ENCODE results near the gene MAP3K1.
A peak's percentile ranks its signal among the peaks of the same experiment; 100 is the strongest.

The MAP3K1 gene

GRCh38 chr5:56766926-56767325, 48.4 kb upstream of the MAP3K1 start:
- Histone ChIP-seq H3K27ac (ENCODE audit: extremely low read depth, low read depth, low read length) (no peak overlapping the region), H3K4me3 (ENCODE audit: low read depth, low read length) (no peak overlapping the region), H3K36me3 (ENCODE audit: control insufficient read depth in 2 of 2, insufficient read depth in 1 of 2, low read length in 2 of 2) (no peaks in the 10 kb centered on the region), H3K9me3 (ENCODE audit: control insufficient read depth, insufficient read depth, low read depth, low read length) (no peaks in the 10 kb centered on the region), H3K4me1 (ENCODE audit: control insufficient read depth, insufficient read depth, low read length) (no peaks in the 10 kb centered on the region)
- POLR2A ChIA-PET: no interaction called here
- CTCF ChIA-PET: interaction anchor here (0.5 to 0.7 kb wide), 3 partner anchors 13 to 937 kb away, joined by 3 to 5 read pairs (median 4); no protein-coding TSS in a partner anchor
- TF ChIP-seq ZFP3 (tag by site-specific recombination; IDR thresholded peaks at IDR 0.05; ENCODE audit: low read depth) (no peak), ZSCAN16 (tag by site-specific recombination; IDR thresholded peaks at IDR 0.05) (no peak), ZNF2 (tag by site-specific recombination; IDR thresholded peaks at IDR 0.05) (no peak), ZFHX2 (tag by site-specific recombination; conservative IDR thresholded peaks at IDR 0.05) (0 out of 2 replicates have a peak, but pooled peaks have one; percentile 25), ZBTB6 (tag by site-specific recombination; IDR thresholded peaks at IDR 0.05) (no peak), EGR2 (tag by site-specific recombination; IDR thresholded peaks at IDR 0.05; ENCODE audit: low read depth) (0 out of 2 replicates have a peak, but pooled peaks have one; percentile 19), ZNF692 (tag by site-specific recombination; IDR thresholded peaks at IDR 0.05) (no peak), GLI2 (tag by site-specific recombination; IDR thresholded peaks at IDR 0.05; ENCODE audit: borderline replicate concordance, low read depth) (no peak), ZNF16 (tag by site-specific recombination; IDR thresholded peaks at IDR 0.05; ENCODE audit: low read depth) (no peak), KLF10 (tag by site-specific recombination; IDR thresholded peaks at IDR 0.05) (no peak)

- ChIA-PET CTCF (no interaction called here), POLR2A (no interaction called here)
- no peak overlapping the region for H3K27ac ChIP-seq (ENCODE audit: extremely low read depth, low read depth, low read length)
- no peaks in the 10 kb centered on the region for H3K36me3 ChIP-seq (ENCODE audit: control insufficient read depth in 2 of 2, insufficient read depth in 1 of 2, low read length in 2 of 2)
- H3K9me3 ChIP-seq (ENCODE audit: control insufficient read depth, insufficient read depth, low read depth, low read length): no peaks in the 10 kb centered on the region
- no peak overlapping the region for H3K4me3 ChIP-seq (ENCODE audit: low read depth, low read length)
- no peaks in the 10 kb centered on the region for H3K4me1 ChIP-seq (ENCODE audit: control insufficient read depth, insufficient read depth, low read length)
- TF ChIP-seq BCL6B (tag by site-specific recombination; IDR thresholded peaks at IDR 0.05) (no peak), ZNF677 (tag by site-specific recombination; IDR thresholded peaks at IDR 0.05) (no peak), BCL11B (tag by site-specific recombination; IDR thresholded peaks at IDR 0.05; ENCODE audit: low read depth) (no peak), ZNF704 (tag by site-specific recombination; IDR thresholded peaks at IDR 0.05) (no peak), GLI4 (tag by site-specific recombination; IDR thresholded peaks at IDR 0.05) (no peak), ZNF155 (tag by site-specific recombination; IDR thresholded peaks at IDR 0.05) (no peak), ZNF776 (tag by site-specific recombination; IDR thresholded peaks at IDR 0.05; ENCODE audit: borderline replicate concordance) (no peak), ZNF18 (tag by site-specific recombination; IDR thresholded peaks at IDR 0.05) (no peak), ZNF660 (tag by site-specific recombination; IDR thresholded peaks at IDR 0.05) (no peak)
Measured at GRCh38 chr5:56769875-56770604, 45.3 kb upstream of the MAP3K1 start.
